ENCODE results near the gene SYNE2. TPM values are rescaled to one million over a fixed set of nuclear protein-coding genes. Genes with fewer than 3 reads are reported as not detected.
A peak's percentile ranks its signal among the peaks of the same experiment; 100 is the strongest.
"Not testable (repeated sequence)": the region's sequence is repeated elsewhere in the genome, so short reads cannot be mapped to it uniquely, and the experiment has no call there.

SYNE2 gene
- total and polyA plus RNA-seq, 4 donors: 26.9 to 208 (median 67.9) TPM

DNA sequence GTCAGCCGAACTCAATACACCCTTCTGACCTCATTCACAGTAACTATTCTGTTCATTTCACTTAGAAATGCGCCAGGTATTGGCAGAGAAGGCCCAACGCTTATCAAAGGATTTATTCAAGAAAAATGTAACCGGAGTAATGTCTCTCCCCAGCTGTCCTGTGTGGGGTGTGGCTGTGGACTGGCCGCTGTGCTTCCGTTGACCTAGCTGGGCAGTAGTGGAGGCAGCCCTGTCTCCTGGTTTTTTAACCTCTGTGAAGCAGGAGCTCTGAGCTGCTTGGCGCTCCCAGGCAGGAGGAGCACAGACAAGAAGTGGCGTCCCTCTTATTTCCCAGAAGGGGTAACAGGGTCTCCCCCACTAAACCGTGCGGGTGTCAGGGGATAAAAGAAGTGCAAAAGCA lies 356.2 kb downstream of the SYNE2 start:
- Histone ChIP-seq H3K27me3 (ENCODE audit: control insufficient read depth in 3 of 3, insufficient read depth in 3 of 3, low read length in 2 of 3) (no peaks in the 10 kb centered on the region), H3K9ac (ENCODE audit: insufficient read depth in 1 of 2, low read length in 2 of 2) (no peak overlapping the region), H3K27ac (ENCODE audit: low read depth in 1 of 2, low read length in 1 of 2) (peak overlapping the region in 1 of 2 donors; percentile 81), H3K36me3 (ENCODE audit: control insufficient read depth in 4 of 4, insufficient read depth in 4 of 4, low read length in 4 of 4) (peaks cover 2 to 27% (median 19%) of the 10 kb centered on the region in 4 donors), H3K9me3 (ENCODE audit: control insufficient read depth in 4 of 4, insufficient read depth in 3 of 4, low read length in 3 of 4) (no peaks in the 10 kb centered on the region), H3K4me3 (no peak overlapping the region), H3K4me1 (ENCODE audit: control insufficient read depth in 5 of 5, insufficient read depth in 5 of 5, low read length in 5 of 5) (peaks cover 0 to 22% (median 16%) of the 10 kb centered on the region in 5 donors)
- WGBS, 2 donors: 59 to 70% methylated on average over 10 of the region's 10 CpGs
- ATAC-seq (ENCODE audit: insufficient read depth, low FRiP score) (no peak), DNase-seq (no peak)
- TF ChIP-seq, protein P1, sequence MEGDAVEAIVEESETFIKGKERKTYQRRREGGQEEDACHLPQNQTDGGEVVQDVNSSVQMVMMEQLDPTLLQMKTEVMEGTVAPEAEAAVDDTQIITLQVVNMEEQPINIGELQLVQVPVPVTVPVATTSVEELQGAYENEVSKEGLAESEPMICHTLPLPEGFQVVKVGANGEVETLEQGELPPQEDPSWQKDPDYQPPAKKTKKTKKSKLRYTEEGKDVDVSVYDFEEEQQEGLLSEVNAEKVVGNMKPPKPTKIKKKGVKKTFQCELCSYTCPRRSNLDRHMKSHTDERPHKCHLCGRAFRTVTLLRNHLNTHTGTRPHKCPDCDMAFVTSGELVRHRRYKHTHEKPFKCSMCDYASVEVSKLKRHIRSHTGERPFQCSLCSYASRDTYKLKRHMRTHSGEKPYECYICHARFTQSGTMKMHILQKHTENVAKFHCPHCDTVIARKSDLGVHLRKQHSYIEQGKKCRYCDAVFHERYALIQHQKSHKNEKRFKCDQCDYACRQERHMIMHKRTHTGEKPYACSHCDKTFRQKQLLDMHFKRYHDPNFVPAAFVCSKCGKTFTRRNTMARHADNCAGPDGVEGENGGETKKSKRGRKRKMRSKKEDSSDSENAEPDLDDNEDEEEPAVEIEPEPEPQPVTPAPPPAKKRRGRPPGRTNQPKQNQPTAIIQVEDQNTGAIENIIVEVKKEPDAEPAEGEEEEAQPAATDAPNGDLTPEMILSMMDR (IDR thresholded peaks at IDR 0.05; ENCODE audit: control extremely low read depth, extremely low read depth): no peak

DNA sequence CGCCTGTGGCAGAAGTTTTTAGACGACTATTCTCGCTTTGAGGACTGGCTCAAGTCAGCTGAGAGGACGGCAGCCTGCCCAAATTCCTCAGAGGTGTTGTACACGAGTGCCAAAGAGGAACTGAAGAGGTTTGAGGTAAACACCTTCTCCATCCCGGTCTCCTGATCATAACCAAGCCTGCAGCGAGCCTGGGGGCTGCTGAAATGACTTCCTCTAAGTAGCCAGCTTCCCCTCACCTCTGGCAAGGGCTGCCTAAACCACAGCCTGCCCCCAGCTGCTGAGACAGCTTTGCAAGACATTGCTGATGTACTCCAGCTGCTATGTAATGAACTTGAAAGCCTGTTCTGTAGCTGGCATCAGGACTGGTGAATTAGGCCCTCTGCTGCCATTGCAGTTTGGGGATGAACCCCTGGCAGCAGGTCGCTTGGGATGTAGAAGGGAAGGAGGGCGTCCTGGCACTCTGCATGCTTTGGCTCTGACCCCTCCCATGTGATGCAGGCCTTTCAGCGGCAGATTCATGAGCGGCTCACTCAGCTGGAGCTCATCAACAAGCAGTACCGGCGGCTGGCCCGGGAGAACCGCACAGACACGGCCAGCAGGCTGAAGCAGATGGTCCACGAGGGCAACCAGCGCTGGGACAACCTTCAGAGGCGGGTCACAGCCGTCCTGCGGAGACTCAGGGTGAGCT lies 356.8 kb downstream of the SYNE2 start:
- peak overlapping the region in 1 of 2 donors; percentile 81 for H3K27ac ChIP-seq (ENCODE audit: low read depth in 1 of 2, low read length in 1 of 2)
- peaks cover 0 to 28% (median 16%) of the 10 kb centered on the region in 5 donors for H3K4me1 ChIP-seq (ENCODE audit: control insufficient read depth in 5 of 5, insufficient read depth in 5 of 5, low read length in 5 of 5)
- no peaks in the 10 kb centered on the region for H3K27me3 ChIP-seq (ENCODE audit: control insufficient read depth in 3 of 3, insufficient read depth in 3 of 3, low read length in 2 of 3)
- ATAC-seq (ENCODE audit: insufficient read depth, low FRiP score) (peak; percentile 45), DNase-seq (peak; percentile 82 to 92 (median 92))
- peaks cover 2 to 33% (median 21%) of the 10 kb centered on the region in 4 donors for H3K36me3 ChIP-seq (ENCODE audit: control insufficient read depth in 4 of 4, insufficient read depth in 4 of 4, low read length in 4 of 4)
- 50 to 54% methylated on average over 21 of the region's 21 CpGs for WGBS, 2 donors
- TF ChIP-seq, protein P1 (IDR thresholded peaks at IDR 0.05; ENCODE audit: control extremely low read depth, extremely low read depth): no peak
- no peaks in the 10 kb centered on the region for H3K9me3 ChIP-seq (ENCODE audit: control insufficient read depth in 4 of 4, insufficient read depth in 3 of 4, low read length in 3 of 4)
- no peak overlapping the region for H3K9ac ChIP-seq (ENCODE audit: insufficient read depth in 1 of 2, low read length in 2 of 2)
- no peak overlapping the region for H3K4me3 ChIP-seq

DNA sequence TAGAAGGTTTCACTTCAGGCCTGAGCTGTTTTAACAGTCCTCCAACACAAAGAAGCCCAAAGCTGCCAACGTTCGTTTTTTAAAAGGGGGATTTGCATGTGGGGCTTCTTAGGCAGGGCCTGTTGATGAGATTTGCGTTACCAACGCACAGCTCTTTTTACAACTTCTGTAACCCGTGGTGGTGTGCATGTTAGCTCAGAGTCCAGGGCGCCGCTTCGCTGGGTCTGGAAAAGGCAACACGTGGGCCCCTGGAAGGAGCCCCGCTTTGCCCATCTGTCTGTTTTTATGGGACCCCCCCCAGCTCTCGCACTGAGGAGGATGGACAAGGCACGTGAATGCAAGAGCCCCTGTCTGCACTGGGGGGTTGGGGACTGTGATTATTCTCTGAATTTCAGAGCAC lies 357.4 kb downstream of the SYNE2 start:
- Histone ChIP-seq H3K4me1 (ENCODE audit: control insufficient read depth in 5 of 5, insufficient read depth in 5 of 5, low read length in 5 of 5) (peaks cover 0 to 30% (median 16%) of the 10 kb centered on the region in 5 donors), H3K27me3 (ENCODE audit: control insufficient read depth in 3 of 3, insufficient read depth in 3 of 3, low read length in 2 of 3) (no peaks in the 10 kb centered on the region), H3K27ac (ENCODE audit: low read depth in 1 of 2, low read length in 1 of 2) (peak overlapping the region in 1 of 2 donors; percentile 81), H3K9me3 (ENCODE audit: control insufficient read depth in 4 of 4, insufficient read depth in 3 of 4, low read length in 3 of 4) (no peaks in the 10 kb centered on the region), H3K4me3 (no peak overlapping the region), H3K9ac (ENCODE audit: insufficient read depth in 1 of 2, low read length in 2 of 2) (no peak overlapping the region), H3K36me3 (ENCODE audit: control insufficient read depth in 4 of 4, insufficient read depth in 4 of 4, low read length in 4 of 4) (peaks cover 2 to 37% (median 24%) of the 10 kb centered on the region in 4 donors)
- TF ChIP-seq, protein P1 (IDR thresholded peaks at IDR 0.05; ENCODE audit: control extremely low read depth, extremely low read depth): no peak
- ATAC-seq (ENCODE audit: insufficient read depth, low FRiP score) (no peak), DNase-seq (no peak)
- WGBS, 2 donors: 88 to 89% methylated on average over 12 of the region's 12 CpGs

DNA sequence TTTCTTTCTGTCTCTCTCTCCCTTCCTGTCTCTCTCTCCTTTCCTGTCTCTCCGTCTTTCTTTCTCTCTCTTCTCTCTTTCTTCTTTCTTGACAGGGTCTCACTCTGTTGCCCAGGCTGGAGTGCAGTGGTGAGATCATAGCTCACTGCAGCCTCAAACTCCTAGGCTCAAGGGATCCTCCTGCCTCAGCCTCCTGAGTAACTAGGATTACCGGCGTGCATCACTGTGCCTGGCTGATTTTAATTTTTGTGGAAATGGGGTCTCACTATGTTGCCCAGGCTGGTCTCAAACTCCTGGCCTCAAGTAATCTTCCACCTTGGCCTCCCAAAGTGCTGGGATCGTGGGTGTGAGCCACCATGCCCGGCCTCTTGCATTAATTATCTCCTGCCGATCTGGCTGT lies 358.1 kb downstream of the SYNE2 start:
- not testable (repeated sequence) for ATAC-seq (ENCODE audit: insufficient read depth, low FRiP score); H3K4me3 ChIP-seq; H3K27me3 ChIP-seq (ENCODE audit: control insufficient read depth in 3 of 3, insufficient read depth in 3 of 3, low read length in 2 of 3); H3K27ac ChIP-seq (ENCODE audit: low read depth in 1 of 2, low read length in 1 of 2); H3K9ac ChIP-seq (ENCODE audit: insufficient read depth in 1 of 2, low read length in 2 of 2); H3K9me3 ChIP-seq (ENCODE audit: control insufficient read depth in 4 of 4, insufficient read depth in 3 of 4, low read length in 3 of 4); DNase-seq
- Histone ChIP-seq H3K36me3 (ENCODE audit: control insufficient read depth in 4 of 4, insufficient read depth in 4 of 4, low read length in 4 of 4) (peaks cover 2 to 43% (median 29%) of the 10 kb centered on the region in 4 donors), H3K4me1 (ENCODE audit: control insufficient read depth in 5 of 5, insufficient read depth in 5 of 5, low read length in 5 of 5) (peaks cover 0 to 30% (median 16%) of the 10 kb centered on the region in 5 donors)
- 81 to 92% methylated on average over 6 of the region's 6 CpGs for WGBS, 2 donors

Data from lung (tissue), 12 donors.